ENCODE data around the gene NMRAL1.

- TF ChIP-seq CTCF (IDR thresholded peaks at IDR 0.05 in 4 of 5, conservative IDR thresholded peaks at IDR 0.05 in 1 of 5) (no peak), POLR2A (IDR thresholded peaks at IDR 0.05) (peak; percentile 82 to 92)
Observed at GRCh38 chr16:4425378-4426020, 48.9 kb downstream of the NMRAL1 start, which contains the start of gene DNAJA3.
